HUES6 (cell line): ENCODE results near the gene KYAT1.

ENCODE experiments used
- H3K27ac ChIP-seq: 2 replicates; pipeline ENCODE4 v1.7.0; 2013; ENCODE audit warnings: low read depth, mild to moderate bottlenecking, low read length, inconsistent platforms
- H3K27me3 ChIP-seq: 2 replicates; pipeline ENCODE4 v1.6.1; 2013; ENCODE audit warnings: low read length; ENCODE audit not compliant: control insufficient read depth, insufficient read depth
- H3K36me3 ChIP-seq: 2 replicates; pipeline ENCODE4 v1.6.1; 2013; ENCODE audit warnings: low read length; ENCODE audit not compliant: control insufficient read depth, insufficient read depth
- H3K4me1 ChIP-seq: 2 replicates; pipeline ENCODE4 v1.6.1; 2013; ENCODE audit warnings: low read length; ENCODE audit not compliant: control insufficient read depth, insufficient read depth
- H3K4me3 ChIP-seq: 2 replicates; pipeline ENCODE4 v1.5.1; 2013; ENCODE audit warnings: low read depth, low read length
- H3K9ac ChIP-seq: one replicate; pipeline ENCODE4 v1.6.1; 2013; ENCODE audit warnings: mild to moderate bottlenecking, low read length
- H3K9me3 ChIP-seq: 2 replicates; pipeline ENCODE4 v1.6.1; 2013; ENCODE audit warnings: low read depth, low read length; ENCODE audit not compliant: control insufficient read depth, insufficient read depth

KYAT1 gene

GRCh38 chr9:128895556-128895955 lies 13.8 kb upstream of the KYAT1 start:
- H3K27ac ChIP-seq, result no peak overlapping the region
- no peak overlapping the region for H3K9ac ChIP-seq
- H3K36me3 ChIP-seq, result peaks cover 79% of the 10 kb centered on the region
- H3K27me3 ChIP-seq, result no peaks in the 10 kb centered on the region
- no peak overlapping the region for H3K4me3 ChIP-seq
- peaks cover 34% of the 10 kb centered on the region for H3K4me1 ChIP-seq
- H3K9me3 ChIP-seq, result no peaks in the 10 kb centered on the region

GRCh38 chr9:128894764-128895163 lies 13.0 kb upstream of the KYAT1 start:
- Histone ChIP-seq H3K36me3 (peaks cover 82% of the 10 kb centered on the region), H3K27ac (no peak overlapping the region)

GRCh38 chr9:128893354-128893753 lies 11.6 kb upstream of the KYAT1 start:
- no peak overlapping the region for H3K27ac ChIP-seq
- peaks cover 28% of the 10 kb centered on the region for H3K4me1 ChIP-seq
- no peaks in the 10 kb centered on the region for H3K27me3 ChIP-seq
- peaks cover 76% of the 10 kb centered on the region for H3K36me3 ChIP-seq
- no peak overlapping the region for H3K4me3 ChIP-seq
- H3K9ac ChIP-seq, result no peak overlapping the region
- no peaks in the 10 kb centered on the region for H3K9me3 ChIP-seq

More at GRCh38 chr9:128894764-128895163, 13.0 kb upstream of the KYAT1 start:
- no peak overlapping the region for H3K9ac ChIP-seq
- H3K9me3 ChIP-seq, result no peaks in the 10 kb centered on the region
- H3K4me1 ChIP-seq, result peaks cover 34% of the 10 kb centered on the region
- H3K27me3 ChIP-seq, result no peaks in the 10 kb centered on the region
- no peak overlapping the region for H3K4me3 ChIP-seq

- H3K9ac ChIP-seq, result no peak overlapping the region
- no peaks in the 10 kb centered on the region for H3K9me3 ChIP-seq
- H3K4me1 ChIP-seq, result peaks cover 32% of the 10 kb centered on the region
- H3K27me3 ChIP-seq, result no peaks in the 10 kb centered on the region
- peaks cover 75% of the 10 kb centered on the region for H3K36me3 ChIP-seq
- H3K4me3 ChIP-seq, result no peak overlapping the region
- H3K27ac ChIP-seq, result peak overlapping the region; percentile 64
Measured at GRCh38 chr9:128892221-128892921, 10.6 kb upstream of the KYAT1 start.

GRCh38 chr9:128891321-128892220 lies 9.8 kb upstream of the KYAT1 start:
- Histone ChIP-seq H3K4me1 (peaks cover 36% of the 10 kb centered on the region), H3K27ac (no peak overlapping the region), H3K4me3 (no peak overlapping the region), H3K9ac (no peak overlapping the region), H3K9me3 (no peaks in the 10 kb centered on the region), H3K27me3 (no peaks in the 10 kb centered on the region), H3K36me3 (peaks cover 75% of the 10 kb centered on the region)

GRCh38 chr9:128887914-128888350 lies 6.2 kb upstream of the KYAT1 start:
- peaks cover 72% of the 10 kb centered on the region for H3K36me3 ChIP-seq
- peak overlapping the region; percentile 54 for H3K9ac ChIP-seq
- no peaks in the 10 kb centered on the region for H3K27me3 ChIP-seq
- H3K4me1 ChIP-seq, result peaks cover 46% of the 10 kb centered on the region
- H3K9me3 ChIP-seq, result no peaks in the 10 kb centered on the region
- peak overlapping the region; percentile 9; the same call in 1 of the 2 replicates for H3K4me3 ChIP-seq
- H3K27ac ChIP-seq, result peak overlapping the region; percentile 59

- no peak overlapping the region for H3K27ac ChIP-seq
- no peaks in the 10 kb centered on the region for H3K9me3 ChIP-seq
- H3K4me1 ChIP-seq, result peaks cover 39% of the 10 kb centered on the region
- peaks cover 64% of the 10 kb centered on the region for H3K36me3 ChIP-seq
- H3K9ac ChIP-seq, result no peak overlapping the region
- no peaks in the 10 kb centered on the region for H3K27me3 ChIP-seq
- H3K4me3 ChIP-seq, result no peak overlapping the region
Measured at GRCh38 chr9:128887049-128887448, 5.3 kb upstream of the KYAT1 start.

- no peak overlapping the region for H3K27ac ChIP-seq
Measured at GRCh38 chr9:128886211-128886891, 4.6 kb upstream of the KYAT1 start.

GRCh38 chr9:128885798-128886197 lies 4.0 kb upstream of the KYAT1 start:
- no peaks in the 10 kb centered on the region for H3K27me3 ChIP-seq
- H3K27ac ChIP-seq, result no peak overlapping the region
- H3K9ac ChIP-seq, result no peak overlapping the region
- peaks cover 38% of the 10 kb centered on the region for H3K4me1 ChIP-seq
- H3K9me3 ChIP-seq, result no peaks in the 10 kb centered on the region
- no peak overlapping the region for H3K4me3 ChIP-seq
- peaks cover 54% of the 10 kb centered on the region for H3K36me3 ChIP-seq

More at GRCh38 chr9:128886211-128886891, 4.6 kb upstream of the KYAT1 start:
- peaks cover 38% of the 10 kb centered on the region for H3K4me1 ChIP-seq
- no peaks in the 10 kb centered on the region for H3K9me3 ChIP-seq
- H3K4me3 ChIP-seq, result no peak overlapping the region
- no peaks in the 10 kb centered on the region for H3K27me3 ChIP-seq
- H3K36me3 ChIP-seq, result peaks cover 57% of the 10 kb centered on the region
- no peak overlapping the region for H3K9ac ChIP-seq

GRCh38 chr9:128885376-128885775 lies 3.6 kb upstream of the KYAT1 start:
- no peak overlapping the region for H3K9ac ChIP-seq
- peaks cover 50% of the 10 kb centered on the region for H3K36me3 ChIP-seq
- H3K27ac ChIP-seq, result no peak overlapping the region
- peaks cover 38% of the 10 kb centered on the region for H3K4me1 ChIP-seq
- H3K9me3 ChIP-seq, result no peaks in the 10 kb centered on the region
- H3K4me3 ChIP-seq, result no peak overlapping the region
- H3K27me3 ChIP-seq, result no peaks in the 10 kb centered on the region
